ENCODE measurements around the gene UHRF2. TPM values are rescaled to one million over a fixed set of nuclear protein-coding genes. Genes with fewer than 3 reads are reported as not detected.
A peak's percentile ranks its signal among the peaks of the same experiment; 100 is the strongest.

Gene UHRF2
- total RNA-seq, 6 experiments from 2014 or later = 23.3 to 34.9 (median 26.2) TPM

- Mint-ChIP-seq H3K4me1 (ENCODE audit: low read depth) (peaks cover 38% of the 10 kb centered on the region), H3K4me3 (no peak overlapping the region), H3K27me3 (ENCODE audit: insufficient read depth) (peaks cover 3% of the 10 kb centered on the region; the same call in 1 of the 2 replicates), H3K36me3 (ENCODE audit: low read depth) (no peaks in the 10 kb centered on the region), H3K9me3 (no peaks in the 10 kb centered on the region), H3K27ac (peak overlapping the region; percentile 5; the same call in 1 of the 2 replicates)
- TF ChIP-seq CTCF (IDR thresholded peaks at IDR 0.05) = no peak
- no peak for DNase-seq
Measured at GRCh38 chr9:6549106-6549800, 136.3 kb downstream of the UHRF2 start.

GRCh38 chr9:6551136-6551535 is 138.1 kb downstream of the UHRF2 start:
- Mint-ChIP-seq H3K4me3 (no peak overlapping the region), H3K27ac (peak overlapping the region; percentile 7; the same call in 1 of the 2 replicates), H3K4me1 (ENCODE audit: low read depth) (peaks cover 38% of the 10 kb centered on the region), H3K9me3 (no peaks in the 10 kb centered on the region), H3K27me3 (ENCODE audit: insufficient read depth) (peaks cover 3% of the 10 kb centered on the region; the same call in 1 of the 2 replicates), H3K36me3 (ENCODE audit: low read depth) (no peaks in the 10 kb centered on the region)
- TF ChIP-seq CTCF (IDR thresholded peaks at IDR 0.05) = no peak
- DNase-seq = no peak

DNA sequence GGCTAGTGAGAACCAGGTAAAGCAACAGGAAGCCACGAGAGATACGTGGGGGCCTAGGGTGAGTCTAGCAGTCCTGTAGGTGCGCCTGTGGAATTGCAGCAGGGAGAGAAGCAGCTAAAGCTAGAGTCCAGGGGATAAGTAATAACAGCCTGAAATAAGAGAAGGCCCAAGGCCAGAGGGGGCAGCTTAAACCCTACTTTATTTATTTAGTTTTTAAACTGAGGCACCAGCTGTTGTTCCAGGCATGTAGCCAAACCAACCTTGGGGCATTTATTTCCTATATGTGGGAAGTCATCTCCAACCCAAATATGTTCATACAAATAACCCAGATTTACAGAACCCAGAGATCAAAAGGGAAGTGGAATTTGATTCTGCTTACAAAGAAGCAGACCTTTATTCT is 139.0 kb downstream of the UHRF2 start:
- Mint-ChIP-seq H3K4me3 (no peak overlapping the region; the same call in 1 of the 2 replicates), H3K36me3 (ENCODE audit: low read depth) (no peaks in the 10 kb centered on the region), H3K4me1 (ENCODE audit: low read depth) (peaks cover 38% of the 10 kb centered on the region), H3K27me3 (ENCODE audit: insufficient read depth) (peaks cover 3% of the 10 kb centered on the region), H3K27ac (peak overlapping the region; percentile 75), H3K9me3 (no peaks in the 10 kb centered on the region)
- TF ChIP-seq CTCF (IDR thresholded peaks at IDR 0.05) = no peak
- peak; percentile 5 for DNase-seq

GRCh38 chr9:6552498-6553121 is 139.6 kb downstream of the UHRF2 start:
- H3K27ac Mint-ChIP-seq = peak overlapping the region; percentile 75
- TF ChIP-seq CTCF (IDR thresholded peaks at IDR 0.05) = no peak
- peak overlapping the region; percentile 62 for H3K4me3 Mint-ChIP-seq
- H3K4me1 Mint-ChIP-seq (ENCODE audit: low read depth) = peaks cover 38% of the 10 kb centered on the region
- H3K9me3 Mint-ChIP-seq = no peaks in the 10 kb centered on the region
- no peaks in the 10 kb centered on the region for H3K36me3 Mint-ChIP-seq (ENCODE audit: low read depth)
- peak; percentile 20 for DNase-seq
- H3K27me3 Mint-ChIP-seq (ENCODE audit: insufficient read depth) = peaks cover 3% of the 10 kb centered on the region

GRCh38 chr9:6553866-6554265 is 140.9 kb downstream of the UHRF2 start:
- Mint-ChIP-seq H3K27me3 (ENCODE audit: insufficient read depth) (peaks cover 5% of the 10 kb centered on the region), H3K9me3 (no peaks in the 10 kb centered on the region), H3K36me3 (ENCODE audit: low read depth) (no peaks in the 10 kb centered on the region), H3K4me3 (no peak overlapping the region), H3K27ac (no peak overlapping the region), H3K4me1 (ENCODE audit: low read depth) (peaks cover 34% of the 10 kb centered on the region)
- DNase-seq = no peak
- TF ChIP-seq CTCF (IDR thresholded peaks at IDR 0.05) = no peak

Other genes starting within 250 kb of the UHRF2 start
- under 1 TPM in 1 of 6 experiments, not detected in 5; 0.09 TPM for gene IL33, start 197.4 kb upstream of the UHRF2 start, total RNA-seq (2021; fragmentation: NEBNext Ultra II Directional; extraction: Animal tissue kit (Norgen Biotek cat#: 25700))
- gene TPD52L3, start 84.8 kb upstream of the UHRF2 start, total RNA-seq (2021; fragmentation: NEBNext Ultra II Directional; extraction: Animal tissue kit (Norgen Biotek cat#: 25700)) = not detected
- under 1 TPM; 0.12 to 0.41 (median 0.23) TPM for gene GLDC, start 232.5 kb downstream of the UHRF2 start, total RNA-seq (2021; fragmentation: NEBNext Ultra II Directional; extraction: Animal tissue kit (Norgen Biotek cat#: 25700))